GM19452 (cell line): ENCODE data around the gene SMPDL3A.
A peak's percentile ranks its signal among the peaks of the same experiment; 100 is the strongest.
"Not testable (repeated sequence)": the region's sequence is repeated elsewhere in the genome, so short reads cannot be mapped to it uniquely, and the experiment has no call there.

Source experiments
- ATAC-seq: cut with Tn5 transposase; IDR thresholded peaks from one replicate; pipeline ENCODE4 v1.9.1; 2021; ENCODE audit not compliant: unreplicated experiment

Gene SMPDL3A, protein sequence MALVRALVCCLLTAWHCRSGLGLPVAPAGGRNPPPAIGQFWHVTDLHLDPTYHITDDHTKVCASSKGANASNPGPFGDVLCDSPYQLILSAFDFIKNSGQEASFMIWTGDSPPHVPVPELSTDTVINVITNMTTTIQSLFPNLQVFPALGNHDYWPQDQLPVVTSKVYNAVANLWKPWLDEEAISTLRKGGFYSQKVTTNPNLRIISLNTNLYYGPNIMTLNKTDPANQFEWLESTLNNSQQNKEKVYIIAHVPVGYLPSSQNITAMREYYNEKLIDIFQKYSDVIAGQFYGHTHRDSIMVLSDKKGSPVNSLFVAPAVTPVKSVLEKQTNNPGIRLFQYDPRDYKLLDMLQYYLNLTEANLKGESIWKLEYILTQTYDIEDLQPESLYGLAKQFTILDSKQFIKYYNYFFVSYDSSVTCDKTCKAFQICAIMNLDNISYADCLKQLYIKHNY

DNA sequence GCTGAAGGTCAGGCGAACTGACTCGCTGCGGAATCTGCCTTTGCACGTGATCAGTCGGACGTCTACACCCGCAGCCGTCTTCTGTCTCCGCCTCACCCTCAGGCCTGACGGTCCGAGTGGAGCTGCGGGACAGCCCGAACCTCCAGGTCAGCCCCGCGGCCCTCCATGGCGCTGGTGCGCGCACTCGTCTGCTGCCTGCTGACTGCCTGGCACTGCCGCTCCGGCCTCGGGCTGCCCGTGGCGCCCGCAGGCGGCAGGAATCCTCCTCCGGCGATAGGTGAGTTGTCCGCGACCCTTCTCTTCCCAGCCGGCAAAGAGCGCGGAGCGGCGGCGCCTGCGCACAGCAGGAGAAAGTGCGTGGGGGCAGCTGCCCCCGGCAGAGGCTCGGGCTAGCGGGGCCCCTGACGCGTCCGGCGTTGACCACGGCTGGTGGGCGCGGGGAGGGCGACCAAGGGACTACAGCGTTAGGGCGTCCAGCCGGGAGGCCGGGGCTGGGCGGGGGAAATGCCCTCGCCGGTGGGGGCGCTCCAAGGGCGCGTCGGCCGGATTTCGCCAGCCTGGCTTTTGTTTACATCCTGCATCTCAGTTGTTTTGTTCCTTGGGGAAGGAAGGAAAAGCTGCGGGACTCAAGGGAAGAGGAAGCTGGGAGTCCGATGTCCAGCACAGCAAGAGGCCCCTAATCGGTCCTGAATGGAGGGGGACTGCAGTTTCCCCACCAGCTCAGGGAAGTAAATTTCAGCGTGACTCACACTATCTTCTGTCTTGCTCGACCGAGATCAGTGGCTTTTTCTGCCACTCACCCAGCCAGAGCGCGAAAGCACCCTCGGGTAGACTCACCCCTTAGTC lies at the start of gene SMPDL3A:
SMPDL3A (plus strand) TSS at position 77 of the 846 bp plus-strand sequence; CDS start at position 166, 89 bp downstream.
- peak; percentile 61 for ATAC-seq

GRCh38 chr6:122740091-122740490 lies 49.0 kb upstream of the SMPDL3A start:
- no peak for ATAC-seq

DNA sequence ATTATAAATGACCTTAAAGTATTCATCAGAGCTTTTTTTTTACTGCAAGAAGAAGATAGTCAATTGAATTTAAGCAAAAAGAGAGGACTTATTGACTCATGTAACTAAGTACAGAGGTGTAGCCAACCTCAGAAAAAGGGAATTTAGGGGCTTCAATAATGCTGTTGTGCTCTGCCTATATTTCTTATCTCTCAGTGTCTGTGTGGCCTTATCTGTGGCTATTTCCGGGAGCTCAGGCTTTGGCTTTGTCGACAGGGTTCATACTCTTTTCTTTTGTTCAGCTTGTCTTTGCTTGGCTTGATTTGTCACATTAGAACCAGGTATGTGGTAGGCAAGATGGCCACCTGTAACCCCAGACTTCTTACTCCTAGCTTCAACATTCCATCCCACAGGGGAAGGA lies 48.1 kb upstream of the SMPDL3A start:
- no peak for ATAC-seq

- not testable (repeated sequence) for ATAC-seq
Observed at GRCh38 chr6:122744247-122744646, 44.8 kb upstream of the SMPDL3A start.

DNA sequence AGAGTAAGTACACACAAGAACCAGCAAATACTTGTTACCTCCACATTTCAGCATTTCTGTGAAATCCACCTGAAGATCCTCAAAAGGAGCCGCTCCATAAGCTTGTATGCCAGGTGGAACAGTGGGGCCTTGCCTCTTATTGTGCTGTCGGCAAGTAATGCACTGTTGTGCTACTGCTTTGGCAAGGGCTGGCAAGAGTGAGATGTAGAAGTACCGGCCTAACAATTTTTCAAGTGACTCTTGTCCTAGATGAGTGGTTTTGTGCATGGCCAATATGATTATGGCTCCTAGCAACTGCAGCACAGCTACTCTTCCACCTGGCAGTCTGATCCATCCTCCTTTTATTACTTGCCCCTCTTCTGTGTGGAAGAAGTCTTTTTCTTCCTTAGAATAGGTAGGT lies 44.2 kb upstream of the SMPDL3A start:
- not testable (repeated sequence) for ATAC-seq

DNA sequence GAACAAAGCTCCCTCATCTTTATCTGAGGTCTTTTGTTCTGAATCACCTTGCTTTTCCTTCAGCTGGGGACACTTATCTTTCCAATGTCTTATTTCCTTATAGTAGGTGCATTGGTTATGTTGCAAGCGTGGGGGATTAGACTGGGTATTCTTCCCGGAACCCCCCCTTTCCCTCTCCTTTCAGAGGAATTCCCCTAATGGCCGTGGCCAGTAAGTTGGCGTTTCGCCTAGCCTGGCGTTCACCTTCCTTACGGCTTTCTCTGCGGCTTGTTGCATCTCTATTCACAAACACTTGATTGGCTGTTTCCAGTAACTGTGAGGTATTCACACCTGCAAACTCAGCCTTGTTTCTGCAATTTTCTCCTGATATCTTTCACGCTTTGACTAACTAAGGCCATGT lies 42.4 kb upstream of the SMPDL3A start:
- no peak for ATAC-seq

DNA sequence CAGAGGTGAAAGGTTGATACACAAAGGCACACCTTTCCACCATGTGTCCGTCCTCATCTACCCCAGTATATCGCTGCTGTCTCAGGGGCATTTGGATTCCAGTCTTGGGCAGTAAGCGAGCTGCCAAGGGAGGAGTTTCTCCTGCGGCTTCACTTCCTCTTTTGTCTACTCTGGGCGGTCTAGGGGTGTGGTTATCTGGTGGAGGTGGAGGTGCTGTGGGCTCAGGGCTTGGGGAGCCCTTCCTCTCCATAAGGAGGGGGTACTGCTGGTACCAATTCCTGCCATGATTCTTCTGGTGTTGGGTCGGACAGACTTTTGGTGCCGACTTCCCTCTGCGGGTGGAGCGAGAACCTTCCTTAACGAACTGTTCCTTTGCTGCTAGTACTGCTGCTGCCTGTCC lies 41.5 kb upstream of the SMPDL3A start:
- ATAC-seq, result no peak

GRCh38 chr6:122748945-122749344 lies 40.1 kb upstream of the SMPDL3A start:
- not testable (repeated sequence) for ATAC-seq

- no peak for ATAC-seq
Observed at GRCh38 chr6:122749451-122750050, 39.5 kb upstream of the SMPDL3A start.

DNA sequence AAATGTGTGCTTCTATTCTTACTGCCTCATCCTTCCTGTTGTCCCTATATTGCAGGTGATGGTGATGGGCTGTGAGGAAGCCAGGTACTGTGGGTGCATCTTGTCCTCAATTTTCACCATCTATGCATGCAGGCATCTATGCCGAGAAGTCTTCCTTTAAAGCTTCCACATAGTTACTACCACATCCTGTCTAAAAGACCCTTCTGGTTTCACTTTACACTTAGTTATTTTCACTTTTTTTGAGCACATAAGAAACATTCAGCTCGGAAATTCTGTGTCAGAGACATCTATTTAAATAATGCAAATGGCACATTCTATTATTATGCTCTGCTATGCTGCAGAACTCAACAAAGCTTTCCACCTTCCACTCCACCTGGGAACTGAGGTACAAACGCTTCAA lies 37.7 kb upstream of the SMPDL3A start:
- peak; percentile 88 for ATAC-seq

DNA sequence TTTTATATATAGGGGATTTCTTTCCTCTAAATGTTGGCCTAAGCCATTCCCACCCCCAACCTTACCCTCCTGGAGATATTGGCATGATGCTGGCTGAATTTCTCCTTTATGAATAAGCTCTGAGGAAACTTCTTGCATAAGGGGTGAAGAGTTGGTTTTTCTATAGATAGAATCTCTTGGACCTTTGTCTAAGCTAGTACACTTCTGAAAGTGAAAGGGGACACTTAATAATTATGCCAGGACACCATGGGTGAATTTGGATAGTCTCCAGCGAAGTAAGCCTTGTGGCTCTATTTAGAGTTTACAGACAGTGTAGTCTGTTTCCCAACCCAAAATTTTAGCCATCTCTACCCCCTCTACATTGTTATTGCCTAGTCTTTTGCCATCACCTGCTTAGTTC lies 36.6 kb upstream of the SMPDL3A start:
- ATAC-seq, result no peak

GRCh38 chr6:122753000-122753687 lies 35.9 kb upstream of the SMPDL3A start:
- no peak for ATAC-seq

DNA sequence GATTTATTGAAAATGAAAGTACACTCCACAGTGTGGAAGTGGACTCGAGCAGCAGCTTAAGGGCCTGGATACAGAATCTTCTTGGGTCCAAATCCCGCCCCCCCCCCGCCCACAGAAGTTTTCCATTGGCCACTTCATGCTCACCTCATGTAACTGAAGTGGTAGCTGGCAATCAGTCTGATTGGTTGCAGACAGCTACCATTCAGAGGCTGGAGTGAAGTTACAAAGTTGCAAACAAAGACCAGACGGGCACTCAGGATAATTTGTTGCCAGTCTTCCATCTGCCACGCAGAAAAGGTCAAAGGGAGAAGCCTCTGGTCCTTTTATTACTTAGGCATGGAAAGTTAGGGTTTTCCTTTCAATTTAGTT lies 35.4 kb upstream of the SMPDL3A start:
- ATAC-seq, result no peak

GRCh38 chr6:122754191-122754731 lies 34.8 kb upstream of the SMPDL3A start:
- ATAC-seq, result no peak

DNA sequence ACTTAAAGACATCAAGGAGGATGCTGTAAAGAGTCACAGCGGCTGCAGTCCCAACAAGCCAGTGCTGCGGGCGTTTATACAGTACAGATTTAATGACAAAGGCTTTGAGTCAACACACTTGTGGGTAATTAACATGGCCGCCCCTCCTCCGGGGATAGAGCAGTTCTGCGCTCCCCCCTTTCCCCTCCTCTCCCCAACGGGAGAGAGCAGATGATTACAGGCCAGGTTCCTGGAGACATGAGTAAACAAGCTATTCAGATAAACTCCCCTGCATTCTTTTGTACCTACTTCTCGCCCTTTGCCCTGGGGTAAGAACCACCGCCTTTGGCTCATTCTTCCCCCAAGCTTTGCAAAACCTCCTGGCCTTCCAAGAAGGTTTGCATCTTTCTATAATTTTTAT lies 33.2 kb upstream of the SMPDL3A start:
- no peak for ATAC-seq

DNA sequence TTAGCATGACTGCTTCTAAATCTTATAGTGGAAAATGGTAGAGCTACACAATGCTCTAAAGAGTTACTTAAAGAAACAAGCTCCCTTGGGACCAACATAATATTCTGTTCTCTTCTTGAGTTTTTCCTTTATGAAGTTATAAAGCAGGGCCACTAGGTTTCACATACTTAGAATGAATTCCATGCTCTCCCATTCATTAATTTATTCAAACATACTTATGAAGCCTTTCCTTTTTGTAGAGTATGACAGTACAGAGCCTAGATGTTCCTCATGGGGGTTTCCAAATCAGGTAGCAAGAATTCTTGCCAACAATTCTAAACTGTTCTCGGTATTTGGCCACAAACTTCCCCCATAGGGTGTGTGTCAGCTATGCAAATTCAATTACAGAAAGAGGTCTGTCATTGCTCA lies 30.1 kb upstream of the SMPDL3A start:
- peak; percentile 99 for ATAC-seq

- no peak for ATAC-seq
Observed at GRCh38 chr6:122760330-122760729, 28.7 kb upstream of the SMPDL3A start.

DNA sequence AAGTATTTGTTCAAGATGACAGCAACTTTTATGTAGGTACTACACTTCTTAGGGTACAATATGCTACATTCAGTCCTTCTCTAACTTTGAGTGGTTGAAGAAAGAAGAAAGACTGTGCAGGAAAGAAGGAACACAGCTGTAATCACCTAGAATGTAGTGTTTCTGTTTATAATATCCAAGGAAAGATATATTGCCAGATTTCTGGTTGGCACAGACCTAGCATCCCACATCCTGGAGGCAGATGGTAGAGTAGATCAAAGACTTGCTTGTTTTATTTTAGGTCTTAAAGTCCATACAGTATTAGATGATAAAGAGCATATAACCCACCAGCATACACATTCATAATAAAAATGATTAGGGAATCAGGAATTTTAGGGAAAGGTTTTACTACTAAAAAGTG lies 22.8 kb upstream of the SMPDL3A start:
- no peak for ATAC-seq

DNA sequence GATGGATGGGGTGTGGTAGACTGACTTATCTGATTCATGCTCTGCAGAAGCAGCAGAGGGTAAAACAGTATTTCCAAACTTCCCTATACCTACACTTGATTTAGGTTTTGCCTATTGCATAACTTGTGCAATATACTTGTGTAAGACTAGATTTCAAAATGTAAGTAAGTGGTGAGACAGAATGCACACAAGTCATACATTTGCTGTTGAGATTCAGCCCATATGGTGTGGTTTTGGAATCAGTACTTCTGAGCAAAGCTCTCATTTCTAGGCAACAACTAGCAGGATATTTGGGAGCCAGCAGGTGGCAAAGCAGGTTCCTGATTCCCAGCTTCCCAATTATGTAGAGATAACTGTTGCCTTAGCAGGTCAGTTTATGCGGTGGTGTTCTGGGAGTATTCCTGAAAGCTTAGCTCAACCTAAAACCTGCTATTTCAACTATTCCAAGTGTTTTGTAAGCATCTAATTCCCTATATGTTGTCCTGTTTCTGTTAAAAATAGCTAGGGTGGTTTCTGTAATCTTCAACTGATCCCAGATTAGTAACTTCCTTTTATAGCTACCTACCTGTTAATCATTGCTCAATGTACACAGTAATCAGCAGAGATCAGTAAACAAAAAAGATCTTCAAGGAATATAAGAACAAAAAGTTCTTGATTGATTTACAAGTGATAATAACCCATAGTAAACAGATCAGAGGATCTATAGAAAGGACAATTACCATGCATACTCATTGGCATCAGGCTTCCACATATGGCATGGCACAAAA lies 18.0 kb upstream of the SMPDL3A start:
- no peak for ATAC-seq
